Activated CD8-positive, alpha-beta memory T cell treated with anti-CD3 and anti-CD28 coated beads for 24 hours (primary cell): ENCODE data around the gene HPS1.

Experiments
- DNase-seq: peaks from one replicate; pipeline ENCODE4 v3.0.0-alpha.2; 2020

HPS1 gene

GRCh38 chr10:98463976-98464754 lies 17.4 kb upstream of the HPS1 start:
- DNase-seq = no peak

GRCh38 chr10:98463016-98463415 lies 16.3 kb upstream of the HPS1 start:
- DNase-seq = no peak

- DNase-seq = no peak
Measured at GRCh38 chr10:98461500-98461842, 14.7 kb upstream of the HPS1 start.

GRCh38 chr10:98460837-98461499 lies 14.2 kb upstream of the HPS1 start:
- no peak for DNase-seq

GRCh38 chr10:98458809-98459784 lies 12.4 kb upstream of the HPS1 start:
- no peak for DNase-seq

- DNase-seq = no peak
Measured at GRCh38 chr10:98457721-98458120, 11.0 kb upstream of the HPS1 start.

- DNase-seq = no peak
Measured at GRCh38 chr10:98456686-98457482, 10.1 kb upstream of the HPS1 start.

GRCh38 chr10:98456043-98456570 lies 9.4 kb upstream of the HPS1 start:
- no peak for DNase-seq

GRCh38 chr10:98453729-98454128 lies 7.0 kb upstream of the HPS1 start:
- DNase-seq = no peak

GRCh38 chr10:98450618-98451017 lies 3.9 kb upstream of the HPS1 start:
- DNase-seq = no peak

GRCh38 chr10:98449287-98449686 lies 2.6 kb upstream of the HPS1 start:
- DNase-seq = no peak

- DNase-seq = no peak
Measured at GRCh38 chr10:98446151-98446660, 529 bp downstream of the HPS1 start.

GRCh38 chr10:98445200-98445812 lies 1.4 kb downstream of the HPS1 start:
- no peak for DNase-seq

GRCh38 chr10:98444314-98445006 lies 2.3 kb downstream of the HPS1 start:
- DNase-seq = no peak

- DNase-seq = no peak
Measured at GRCh38 chr10:98438715-98439114, 8.0 kb downstream of the HPS1 start.

GRCh38 chr10:98436704-98437103 lies 10.0 kb downstream of the HPS1 start:
- no peak for DNase-seq

- no peak for DNase-seq
Measured at GRCh38 chr10:98435178-98435577, 11.6 kb downstream of the HPS1 start.

GRCh38 chr10:98433881-98434732 lies 12.6 kb downstream of the HPS1 start:
- DNase-seq = no peak

- DNase-seq = no peak
Measured at GRCh38 chr10:98433371-98433770, 13.4 kb downstream of the HPS1 start.

- no peak for DNase-seq
Measured at GRCh38 chr10:98432330-98432729, 14.4 kb downstream of the HPS1 start.
